Measurements from ENCODE around the gene ZNF679.

DNA sequence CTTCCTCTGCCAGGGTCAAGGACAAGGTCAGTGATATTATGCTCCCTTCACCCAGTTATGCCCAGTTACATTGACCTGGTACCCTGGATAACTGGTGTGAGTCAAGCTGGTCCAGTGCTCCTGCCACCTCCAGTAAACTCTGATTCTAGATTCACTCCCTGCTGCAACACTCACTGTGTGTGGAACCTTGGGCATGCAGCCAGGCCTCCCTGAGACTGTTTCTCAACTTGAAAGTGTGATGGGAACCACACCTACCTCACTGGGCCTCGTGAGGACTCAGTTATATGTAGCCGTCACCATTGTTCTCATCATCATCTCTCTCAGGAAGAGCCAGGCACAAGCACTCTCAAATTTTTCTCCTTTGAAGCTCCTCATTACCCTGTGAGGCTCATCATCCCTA, 84.6 kb downstream of the ZNF679 start:
- TF ChIP-seq POLR2AphosphoS5 (IDR thresholded peaks at IDR 0.05; ENCODE audit: low read depth, low read length) = no peak
- no peak for TF ChIP-seq POLR2A (IDR thresholded peaks at IDR 0.05; ENCODE audit: low read depth, low read length)
- no peak for TF ChIP-seq TAF1 (IDR thresholded peaks at IDR 0.05; ENCODE audit: borderline replicate concordance, low read depth, low read length)
